MM.1S (cell line): ENCODE results near the gene GOSR2.

Source experiments
- CTCF ChIP-seq: fragments of 300-600 bp; sonication (generic); IDR thresholded peaks from 2 replicates; pipeline ENCODE4 v1.5.1; 2016; ENCODE audit warnings: antibody characterized with exemption, low read length, mixed read lengths
- EZH2 ChIP-seq: fragments of 300-600 bp; sonication (generic); optimal IDR thresholded peaks from 2 replicates; pipeline ENCODE3; 2017; ENCODE audit warnings: low read depth, mild to moderate bottlenecking, antibody characterized with exemption, low read length, mixed read lengths

DNA sequence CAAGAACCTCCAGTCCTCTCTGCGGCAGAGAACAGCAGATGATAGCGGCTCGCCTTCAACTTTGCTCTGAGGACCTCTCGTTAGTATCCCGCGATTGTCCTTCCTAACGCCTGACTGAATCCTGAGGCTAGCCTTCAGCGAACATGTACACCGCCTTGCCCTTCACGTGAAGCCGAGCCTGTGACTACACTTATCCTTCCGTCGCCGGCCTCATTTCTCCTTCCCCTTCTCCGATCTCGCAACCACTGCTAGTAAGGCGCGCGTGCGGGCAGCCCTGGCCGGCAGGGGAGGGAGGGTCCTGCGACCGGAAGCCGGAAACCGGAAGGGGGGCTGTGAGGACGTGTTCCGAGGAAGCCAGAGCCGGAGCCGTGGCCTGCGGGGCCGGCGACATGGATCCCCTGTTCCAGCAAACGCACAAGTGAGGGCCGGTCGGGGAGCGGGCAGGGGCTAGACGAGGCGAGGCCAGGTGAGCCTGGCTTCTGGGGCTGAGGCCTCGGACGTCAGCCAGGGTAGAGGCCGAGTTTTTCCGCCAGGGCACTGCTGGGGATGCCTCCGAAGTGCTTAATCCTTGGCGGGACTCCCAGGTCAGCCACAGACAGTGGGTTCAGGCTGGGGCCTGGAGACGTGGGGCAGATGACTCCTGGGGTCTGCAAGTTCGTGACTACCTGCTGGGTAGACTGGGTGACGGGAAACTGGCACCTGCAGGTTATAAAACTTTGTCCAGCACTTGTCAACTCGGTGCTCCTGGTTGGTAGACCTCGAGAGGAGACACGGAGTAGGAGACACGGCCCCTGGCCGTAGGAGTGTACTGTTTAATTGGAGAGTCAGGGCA lies at the start of gene GOSR2:
- no peak for TF ChIP-seq CTCF
- no peak for TF ChIP-seq EZH2
